Body of pancreas (tissue), 4 donors: ENCODE measurements around the gene PROM2.

Experiments used
- POLR2A ChIP-seq, 3 donors: fragments of 450-650 bp; IDR thresholded peaks; one replicate each; pipeline ENCODE4 v1.6.1; 2016; ENCODE audit warnings: antibody characterized with exemption in 3 of 3, mild to moderate bottlenecking in 2 of 3
- TF ChIP-seq, protein P1 (sequence below), 7 experiments: fragments of 450-650 bp in 4 of 7; fragments of 200-600 bp in 3 of 7; sonication (generic) in 3 of 7; IDR thresholded peaks; one replicate each; pipeline ENCODE4 v1.5.1; 2016 to 2019; ENCODE audit warnings: antibody characterized with exemption in 7 of 7

- TF ChIP-seq, protein P1, sequence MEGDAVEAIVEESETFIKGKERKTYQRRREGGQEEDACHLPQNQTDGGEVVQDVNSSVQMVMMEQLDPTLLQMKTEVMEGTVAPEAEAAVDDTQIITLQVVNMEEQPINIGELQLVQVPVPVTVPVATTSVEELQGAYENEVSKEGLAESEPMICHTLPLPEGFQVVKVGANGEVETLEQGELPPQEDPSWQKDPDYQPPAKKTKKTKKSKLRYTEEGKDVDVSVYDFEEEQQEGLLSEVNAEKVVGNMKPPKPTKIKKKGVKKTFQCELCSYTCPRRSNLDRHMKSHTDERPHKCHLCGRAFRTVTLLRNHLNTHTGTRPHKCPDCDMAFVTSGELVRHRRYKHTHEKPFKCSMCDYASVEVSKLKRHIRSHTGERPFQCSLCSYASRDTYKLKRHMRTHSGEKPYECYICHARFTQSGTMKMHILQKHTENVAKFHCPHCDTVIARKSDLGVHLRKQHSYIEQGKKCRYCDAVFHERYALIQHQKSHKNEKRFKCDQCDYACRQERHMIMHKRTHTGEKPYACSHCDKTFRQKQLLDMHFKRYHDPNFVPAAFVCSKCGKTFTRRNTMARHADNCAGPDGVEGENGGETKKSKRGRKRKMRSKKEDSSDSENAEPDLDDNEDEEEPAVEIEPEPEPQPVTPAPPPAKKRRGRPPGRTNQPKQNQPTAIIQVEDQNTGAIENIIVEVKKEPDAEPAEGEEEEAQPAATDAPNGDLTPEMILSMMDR (IDR thresholded peaks at IDR 0.05): no peak
- TF ChIP-seq POLR2A (IDR thresholded peaks at IDR 0.05): no peak
Observed at GRCh38 chr2:95287806-95288205, 13.6 kb downstream of the PROM2 start.
